Prostate gland (tissue), 2 donors: ENCODE data around the gene MCFD2.

Experiments
- CTCF ChIP-seq, 4 experiments: fragments of 200-600 bp in 2 of 4; fragments of 450-650 bp in 2 of 4; sonication (generic) in 2 of 4; IDR thresholded peaks; 1 replicate in 3 of 4; 2 replicates in 1 of 4; pipeline ENCODE4 v1.5.1; 2016 to 2019; ENCODE audit warnings: antibody characterized with exemption in 4 of 4, mild to moderate bottlenecking in 2 of 4, moderate library complexity in 2 of 4
- POLR2A ChIP-seq: fragments of 450-650 bp; IDR thresholded peaks from one replicate; pipeline ENCODE4 v1.6.1; 2016; ENCODE audit warnings: antibody characterized with exemption, mild to moderate bottlenecking

GRCh38 chr2:46852124-46852523, 63.5 kb downstream of the MCFD2 start:
- no peak for TF ChIP-seq CTCF (IDR thresholded peaks at IDR 0.05)
- TF ChIP-seq POLR2A: no peak
